Endothelial cell of umbilical vein (primary cell): Measurements from ENCODE around the gene AADACL2. TPM values are rescaled to one million over a fixed set of nuclear protein-coding genes. Genes with fewer than 3 reads are reported as not detected.
A peak's percentile ranks its signal among the peaks of the same experiment; 100 is the strongest.

Experiments
- BruUV-seq: library from RNA; stranded (reverse); fragments of 400-500 nt; replicated peaks from 2 replicates; lab custom pipeline; 2021; lab: Mats Ljungman, UMichigan
- CTCF ChIA-PET: fragments of 300-600, 350-600 bp; sonication (Branson Sonifier 250); formaldehyde crosslinking; loops from one replicate; lab custom pipeline; 2021; ENCODE audit warnings: antibody characterized with exemption, inconsistent platforms; lab: Charles Lee
- POLR2A ChIA-PET: fragments of 300-600, 350-600 bp; sonication (Branson Sonifier 250); formaldehyde crosslinking; loops from one replicate; lab custom pipeline; 2021; ENCODE audit warnings: antibody characterized with exemption, inconsistent platforms; lab: Charles Lee
- DNase-seq: peaks from one replicate; pipeline ENCODE4 v3.0.0-alpha.2; 2011; ENCODE audit warnings: low read depth, low spot score
- FAIRE-seq: peaks from 2 replicates; lab custom pipeline; 2011; peaks lifted over from hg19 to GRCh38; lab: Jason Lieb, UNC
- H2AFZ ChIP-seq: 2 replicates; pipeline ENCODE4 v1.6.0; 2012; ENCODE audit warnings: low read depth, low read length, control low read depth, inconsistent platforms
- H3K27ac ChIP-seq: 2 replicates; pipeline ENCODE4 v1.5.1; 2011; ENCODE audit warnings: low read depth, mild to moderate bottlenecking, control low read depth, low read length, moderate library complexity; ENCODE audit not compliant: insufficient read depth
- H3K27me3 ChIP-seq, 2 experiments: 2 replicates each; pipeline versions ENCODE4 v1.6.0 to v1.6.1; 2011; ENCODE audit warnings: low read length in 2 of 2, mixed read lengths in 1 of 2; ENCODE audit not compliant: control insufficient read depth in 2 of 2, insufficient read depth in 2 of 2
- H3K36me3 ChIP-seq, 2 experiments: 2 replicates in 1 of 2; 3 replicates in 1 of 2; pipeline ENCODE4 v1.5.1; 2011; ENCODE audit warnings: low read length in 2 of 2, mild to moderate bottlenecking in 1 of 2, moderate library complexity in 1 of 2; ENCODE audit not compliant: control insufficient read depth in 2 of 2, insufficient read depth in 2 of 2; ENCODE audit errors: extremely low read depth in 1 of 2
- H3K4me1 ChIP-seq: 3 replicates; pipeline ENCODE4 v1.5.1; 2011; ENCODE audit warnings: mild to moderate bottlenecking, low read length; ENCODE audit not compliant: control insufficient read depth, insufficient read depth; ENCODE audit errors: extremely low read depth
- H3K4me2 ChIP-seq: 2 replicates; pipeline ENCODE4 v1.6.1; 2011; ENCODE audit warnings: low read length, control low read depth, mixed read lengths; ENCODE audit not compliant: insufficient read depth
- H3K4me3 ChIP-seq, 3 experiments: fragments of 200-600 bp in 1 of 3; sonication (generic), shearing (Covaris generic) in 1 of 3; replicated peaks in 1 of 3; 2 replicates each; pipeline ENCODE4 v1.5.1; 2011 to 2016; ENCODE audit warnings: control low read depth in 3 of 3, low read length in 3 of 3, mild to moderate bottlenecking in 2 of 3, inconsistent platforms in 1 of 3, low read depth in 1 of 3, moderate library complexity in 1 of 3; ENCODE audit not compliant: insufficient read depth in 1 of 3
- H3K79me2 ChIP-seq: 2 replicates; pipeline ENCODE4 v1.6.0; 2012; ENCODE audit warnings: low read length, inconsistent platforms; ENCODE audit not compliant: control insufficient read depth, insufficient read depth
- H3K9ac ChIP-seq: replicated peaks from 2 replicates; pipeline ENCODE3; 2011; ENCODE audit warnings: low read length, control low read depth; ENCODE audit not compliant: insufficient read depth; ENCODE audit errors: extremely low read depth
- H3K9me1 ChIP-seq: replicated peaks from 3 replicates; pipeline ENCODE4 v1.6.0; 2011; ENCODE audit warnings: mild to moderate bottlenecking, low read length; ENCODE audit not compliant: control insufficient read depth, insufficient read depth; ENCODE audit errors: extremely low read depth
- H3K9me3 ChIP-seq: replicated peaks from 2 replicates; pipeline ENCODE4 v1.5.1; 2012; ENCODE audit warnings: low read length, inconsistent platforms; ENCODE audit not compliant: control insufficient read depth, insufficient read depth
- H4K20me1 ChIP-seq: replicated peaks from 2 replicates; pipeline ENCODE3; 2011; ENCODE audit warnings: mild to moderate bottlenecking, low read length; ENCODE audit not compliant: control insufficient read depth, insufficient read depth; ENCODE audit errors: extremely low read depth
- CTCF ChIP-seq, 2 donors: IDR thresholded peaks; 1 replicate in 1 of 2; 2 replicates in 1 of 2; pipeline ENCODE4 v1.5.1; 2011; ENCODE audit warnings: low read length in 2 of 2, mild to moderate bottlenecking in 2 of 2, moderate library complexity in 2 of 2, control low read depth in 1 of 2, inconsistent platforms in 1 of 2, low read depth in 1 of 2; ENCODE audit not compliant: insufficient read depth in 1 of 2; ENCODE audit errors: extremely low read depth in 1 of 2
- EZH2 ChIP-seq: IDR thresholded peaks from 2 replicates; pipeline ENCODE4 v1.6.1; 2012; ENCODE audit warnings: borderline replicate concordance, low read depth, mild to moderate bottlenecking, moderate library complexity, low read length, inconsistent platforms; ENCODE audit not compliant: severe bottlenecking
- FOS ChIP-seq: IDR thresholded peaks from 2 replicates; pipeline ENCODE4 v1.6.1; 2011; ENCODE audit warnings: mild to moderate bottlenecking, low read length, moderate library complexity, borderline replicate concordance; ENCODE audit not compliant: insufficient read depth
- GATA2 ChIP-seq: IDR thresholded peaks from 2 replicates; pipeline ENCODE4 v1.7.0; 2011; ENCODE audit warnings: low read depth, mild to moderate bottlenecking, moderate library complexity, mixed read lengths, low read length; ENCODE audit not compliant: insufficient read length, insufficient read depth
- JUN ChIP-seq: IDR thresholded peaks from 2 replicates; pipeline ENCODE4 v1.6.1; 2011; ENCODE audit warnings: borderline replicate concordance, low read depth; ENCODE audit not compliant: insufficient read length, insufficient read depth
- MYC ChIP-seq: IDR thresholded peaks from one replicate; pipeline ENCODE4 v1.6.1; 2011; ENCODE audit warnings: mild to moderate bottlenecking, low read depth, low read length
- POLR2A ChIP-seq: IDR thresholded peaks from 2 replicates; pipeline ENCODE4 v1.6.1; 2012; ENCODE audit warnings: low read depth, mild to moderate bottlenecking, control low read depth, low read length
- POLR2AphosphoS5 ChIP-seq: IDR thresholded peaks from 2 replicates; pipeline ENCODE4 v1.6.1; 2012; ENCODE audit warnings: low read depth, mild to moderate bottlenecking, control low read depth, low read length, moderate library complexity; ENCODE audit not compliant: insufficient read depth
- dilution Hi-C: fragments of 300-500 bp; cut with MboI; formaldehyde crosslinking; loops from one replicate; pipeline ENCODE4 v1.15.0; 2019; ENCODE audit warnings: low sequenced_read_pairs; ENCODE audit not compliant: extremely low pct_ligation_motif_present
- intact Hi-C: fragments of 100-400 bp; cut with micrococcal nuclease; formaldehyde crosslinking; loops from one replicate; pipeline ENCODE4 v1.10.0; 2022
- polyA plus RNA-seq, 4 experiments: library from polyadenylated mRNA; depleted of rRNA in 3 of 4; stranded (reverse) in 3 of 4; unstranded in 1 of 4; fragments of >200 nt; gene quantifications; 2 replicates each; pipeline versions ENCODE4 v1.2.1 to v1.2.3, GENCODE V29; 2011 to 2012; ENCODE audit warnings: missing spikeins in 1 of 4
- total RNA-seq: library from RNA; stranded (reverse); gene quantifications from 2 replicates; pipeline ENCODE4 v1.2.3, GENCODE V29; 2021

The AADACL2 gene
- total and polyA plus RNA-seq, 2 donors (not counting 3 experiments of a cell fraction or from before 2014, with no cell fraction given): not detected

DNA sequence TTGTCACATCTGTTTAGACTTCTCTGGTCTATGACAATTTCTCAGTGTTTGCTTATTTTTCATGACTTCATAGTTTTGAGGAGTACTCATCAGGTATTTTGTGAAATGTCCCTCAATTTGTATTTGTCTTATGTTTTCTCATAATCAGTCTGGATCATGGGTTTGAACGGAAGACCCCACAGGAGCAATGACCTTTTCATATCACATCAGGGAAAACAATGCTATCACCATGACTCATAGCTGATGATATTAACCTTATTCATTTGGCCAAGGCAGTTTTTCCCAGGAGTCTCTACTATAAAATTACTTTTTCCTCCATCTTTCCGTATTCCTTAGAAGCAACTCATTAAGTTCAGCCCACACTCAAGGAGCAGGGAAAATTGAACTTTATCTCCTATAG is 32.7 kb downstream of the AADACL2 start:
- ChIA-PET POLR2A (no interaction called here), CTCF (interaction anchor here (1.7 kb wide), 1 partner anchor 72 kb away, joined by 6 read pairs; no protein-coding TSS in a partner anchor)
- Histone ChIP-seq H3K27me3 (no peaks in the 10 kb centered on the region), H2AFZ (no peak overlapping the region), H3K9me1 (no peaks in the 10 kb centered on the region), H3K36me3 (no peaks in the 10 kb centered on the region), H3K4me3 (peak overlapping the region in 1 of 3 experiments; percentile 2), H4K20me1 (no peaks in the 10 kb centered on the region), H3K9me3 (no peaks in the 10 kb centered on the region), H3K4me1 (peaks cover 51% of the 10 kb centered on the region), H3K27ac (peak overlapping the region; percentile 76), H3K79me2 (no peaks in the 10 kb centered on the region), H3K9ac (peak overlapping the region; percentile 36), H3K4me2 (peak overlapping the region; percentile 46)
- intact Hi-C loops: loop anchor here (1.0 to 5.0 kb wide), 4 partner anchors 22 to 831 kb away; no protein-coding TSS in a partner anchor
- dilution Hi-C loops: no loop called here
- TF ChIP-seq GATA2 (peak; percentile 93), JUN (peak; percentile 86), CTCF (IDR thresholded peaks at IDR 0.05; ENCODE audit: extremely low read depth in 1 of 2, insufficient read depth in 1 of 2, low read depth in 1 of 2, low read length in 2 of 2) (no peak), POLR2A (no peak), FOS (peak; percentile 95), POLR2AphosphoS5 (peak; percentile 66), MYC (no peak), EZH2 (no peak)
- FAIRE-seq (peak; percentile 18), DNase-seq (peak; percentile 85)
- BruUV-seq: no TSS peak
